GM19193 (cell line): ENCODE results near the gene POLQ.

ENCODE experiments used
- POLR2A ChIP-seq: IDR thresholded peaks from 4 replicates; pipeline ENCODE4 v1.6.1; 2011; ENCODE audit not compliant: insufficient read depth, insufficient read length; ENCODE audit errors: extremely low read depth

POLQ gene

DNA sequence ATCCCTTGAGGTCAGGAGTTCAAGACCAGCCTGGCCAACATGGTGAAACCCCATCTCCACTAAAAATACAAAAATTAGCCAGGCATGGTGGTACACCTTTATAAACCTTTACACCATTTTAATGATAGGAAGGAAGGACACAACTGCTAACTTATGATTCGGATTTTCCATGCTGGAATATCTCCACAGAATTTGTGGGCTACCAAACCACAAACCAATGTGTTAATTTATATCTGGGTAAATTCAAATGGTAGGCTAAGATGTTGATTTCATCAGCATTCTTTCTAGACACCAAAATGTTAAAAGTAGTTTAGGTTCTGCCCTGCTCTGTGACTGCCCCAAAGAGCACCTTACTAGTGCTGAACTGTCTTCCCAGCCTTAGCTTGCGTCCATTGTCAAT lies 72.8 kb downstream of the POLQ start:
- TF ChIP-seq POLR2A = no peak

- no peak for TF ChIP-seq POLR2A
These were observed 78.7 kb downstream of the POLQ start for GRCh38 chr3:121467085-121467484.

DNA sequence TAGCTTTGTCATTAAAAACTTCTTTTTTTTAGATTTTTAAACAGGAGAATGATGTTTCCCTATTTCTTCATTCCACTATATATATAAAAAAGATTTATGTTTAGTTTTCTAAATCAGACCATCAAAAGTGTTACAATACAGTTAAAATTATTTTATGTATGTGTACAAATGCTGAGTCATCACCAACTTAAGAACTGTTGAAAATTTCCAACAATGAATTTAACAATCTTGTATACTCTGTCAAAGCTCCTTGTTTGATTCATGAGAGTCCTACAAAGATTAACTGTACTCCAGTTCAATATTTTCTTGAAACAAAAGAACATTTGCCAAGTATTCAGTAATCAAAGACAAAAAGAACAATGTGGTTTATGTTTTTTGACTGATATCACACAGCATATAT lies 82.0 kb downstream of the POLQ start:
- no peak for TF ChIP-seq POLR2A

- no peak for TF ChIP-seq POLR2A
These were observed 83.2 kb downstream of the POLQ start for GRCh38 chr3:121462565-121462964.

GRCh38 chr3:121443456-121443855 lies 102.3 kb downstream of the POLQ start:
- no peak for TF ChIP-seq POLR2A

DNA sequence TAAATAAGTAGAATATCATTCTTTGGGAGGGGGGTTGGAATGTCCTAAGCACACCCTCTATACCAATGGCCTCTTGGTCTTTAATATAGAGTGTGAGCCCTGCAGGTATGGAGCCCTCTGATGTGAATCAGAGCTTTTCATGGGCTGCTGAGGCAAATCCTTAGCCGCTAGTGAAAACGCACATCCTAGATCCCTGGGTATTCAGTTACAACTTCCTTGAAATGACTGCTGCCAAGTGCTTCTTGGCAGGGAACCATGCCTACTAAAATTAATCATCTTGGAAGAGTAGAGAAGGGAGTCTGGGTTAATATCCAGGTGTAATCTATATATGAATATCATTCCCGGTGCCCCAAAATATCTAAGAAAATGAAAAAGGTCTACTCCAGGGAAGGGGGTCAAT lies 109.1 kb downstream of the POLQ start:
- no peak for TF ChIP-seq POLR2A

- TF ChIP-seq POLR2A = no peak
These were observed 109.7 kb downstream of the POLQ start for GRCh38 chr3:121436074-121436473.

DNA sequence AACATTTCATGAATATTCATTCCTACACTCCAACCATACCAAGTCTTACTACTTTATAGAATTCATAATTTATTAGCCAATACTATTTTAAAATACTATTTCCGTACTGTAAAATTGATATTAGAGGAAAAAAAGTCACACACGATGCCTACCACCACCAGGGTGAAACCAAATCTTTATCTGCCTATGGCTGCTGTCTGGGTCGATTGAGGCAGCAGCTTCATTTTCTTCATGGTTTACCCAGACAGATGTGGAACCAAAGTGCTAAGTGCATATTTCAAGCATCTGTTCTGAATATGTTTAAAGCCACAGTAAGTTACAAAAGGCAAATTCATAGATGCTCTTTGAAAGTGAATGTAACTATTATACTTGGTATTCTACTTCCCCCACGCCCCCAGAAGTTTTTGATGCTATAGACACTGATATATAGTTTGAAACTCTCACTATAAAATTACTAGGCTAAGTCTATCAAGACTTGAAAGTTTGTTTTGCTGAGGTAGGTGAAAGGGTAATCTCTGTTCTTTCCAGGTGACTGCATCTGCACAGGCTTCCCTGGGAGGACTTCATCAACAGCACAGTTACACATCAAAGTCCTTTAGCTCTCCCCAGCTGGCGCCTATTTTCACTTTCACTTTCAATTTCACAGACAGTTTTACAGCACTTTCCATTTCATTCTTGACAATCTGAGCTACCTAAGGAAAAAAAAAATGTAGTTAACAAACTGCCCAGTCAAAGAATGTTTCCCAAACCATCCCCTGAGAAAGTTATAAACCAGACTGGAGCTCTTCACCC lies 113.9 kb downstream of the POLQ start:
- TF ChIP-seq POLR2A = no peak

DNA sequence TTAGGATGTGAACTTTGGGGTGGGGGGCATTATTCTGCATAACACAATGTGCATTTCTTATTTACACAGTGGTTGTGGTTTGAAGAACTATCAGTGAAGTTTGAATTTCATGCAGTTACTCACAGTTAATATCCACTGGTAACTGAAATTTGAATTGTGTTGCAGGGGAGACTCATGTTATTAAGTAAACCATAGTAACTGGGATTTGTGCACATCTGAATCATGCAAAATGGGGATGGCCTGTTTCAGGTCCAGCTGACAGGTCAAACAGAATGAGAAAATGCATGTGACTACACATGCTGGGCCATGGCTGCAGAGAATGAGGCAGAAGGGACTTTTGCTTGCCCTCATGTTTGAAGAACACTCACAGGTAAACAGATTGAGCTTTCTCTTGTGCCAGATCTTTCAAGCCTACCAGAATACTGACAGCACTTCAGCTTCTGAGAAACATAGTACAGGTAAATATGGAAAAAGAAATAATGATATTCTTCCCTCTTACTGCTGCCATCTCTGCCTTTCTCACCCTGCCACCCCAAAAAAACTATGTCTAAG lies 115.0 kb downstream of the POLQ start:
- TF ChIP-seq POLR2A = no peak

GRCh38 chr3:121424549-121424948 lies 121.2 kb downstream of the POLQ start:
- TF ChIP-seq POLR2A = no peak

DNA sequence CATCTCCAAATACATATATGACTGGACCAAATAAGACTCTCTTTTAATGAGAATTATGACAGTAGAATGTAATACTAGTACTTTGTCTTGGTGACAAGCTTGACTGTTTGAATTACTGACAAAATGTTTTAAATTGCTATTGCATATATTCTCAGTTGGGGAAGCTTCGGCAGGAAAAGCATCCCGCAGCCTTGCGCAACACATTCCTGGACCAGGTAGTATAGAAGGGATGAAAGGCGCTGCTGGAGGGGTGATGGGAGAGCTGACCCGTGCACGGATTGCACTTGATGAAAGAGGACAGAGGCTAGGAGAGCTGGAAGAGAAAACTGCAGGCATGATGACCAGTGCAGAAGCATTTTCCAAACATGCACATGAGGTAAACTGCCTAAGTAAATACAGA lies 127.6 kb downstream of the POLQ start:
- no peak for TF ChIP-seq POLR2A

DNA sequence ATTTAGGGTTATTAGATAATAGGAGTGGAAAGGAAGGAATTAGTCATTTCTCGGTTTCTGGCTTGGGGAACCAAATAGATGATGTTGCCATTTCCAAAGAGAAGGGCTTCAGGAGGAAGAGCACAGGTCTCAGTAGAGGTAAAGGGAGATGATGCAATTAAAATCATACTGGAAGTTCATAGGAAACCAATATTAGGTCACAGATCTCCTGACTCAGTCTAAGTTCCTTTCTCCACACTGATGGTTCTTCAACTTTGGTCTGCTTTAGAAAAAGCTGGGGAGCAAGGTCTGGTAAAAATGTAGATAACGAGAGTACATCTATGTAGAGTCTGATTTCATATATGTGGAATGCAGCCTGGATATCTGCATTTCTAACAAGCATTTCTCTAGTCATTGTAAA lies 130.9 kb downstream of the POLQ start:
- TF ChIP-seq POLR2A = no peak

DNA sequence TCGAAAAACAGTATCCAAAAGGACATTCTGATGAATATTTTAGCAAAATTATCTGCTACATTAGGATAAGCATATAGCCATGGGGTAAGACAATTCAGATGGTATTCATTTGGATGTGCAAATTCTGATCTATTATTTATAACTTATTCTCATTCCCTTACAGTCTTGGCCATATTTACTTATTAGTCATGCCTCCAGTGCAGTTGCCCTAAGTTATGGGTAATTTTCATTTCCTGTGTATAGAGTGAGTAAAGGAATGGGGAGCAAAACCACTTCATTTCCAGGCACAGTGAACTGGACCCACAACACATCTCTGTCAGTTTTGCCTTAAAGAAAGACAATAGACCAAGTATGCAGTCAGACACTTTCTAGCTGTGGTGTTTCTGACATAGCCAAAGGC lies 134.3 kb downstream of the POLQ start:
- TF ChIP-seq POLR2A = no peak

- TF ChIP-seq POLR2A = no peak
These were observed 140.2 kb downstream of the POLQ start for GRCh38 chr3:121405631-121406030.

- TF ChIP-seq POLR2A = no peak
These were observed 146.0 kb downstream of the POLQ start for GRCh38 chr3:121399820-121400219.
